ENCODE results near the gene MAP3K21.

DNA sequence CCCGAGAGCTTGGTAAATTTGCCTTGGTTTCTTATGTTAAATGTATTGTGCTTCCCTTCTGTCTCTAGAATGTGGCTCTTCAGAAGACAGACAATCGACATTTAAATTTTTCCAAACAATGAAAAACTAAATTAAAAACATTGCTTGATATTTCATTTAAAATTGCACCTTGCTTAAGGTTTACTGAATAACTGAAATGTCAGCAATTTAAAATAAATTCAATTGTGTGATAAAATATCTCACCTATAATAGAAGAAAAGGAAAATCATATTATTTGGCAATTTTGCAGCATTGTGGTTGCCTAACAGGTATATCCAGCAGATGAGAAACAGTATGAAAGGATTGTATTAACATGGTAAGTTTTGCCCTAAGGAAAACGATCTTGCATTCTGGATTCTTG is 56.5 kb downstream of the MAP3K21 start:
- TF ChIP-seq, protein P1, sequence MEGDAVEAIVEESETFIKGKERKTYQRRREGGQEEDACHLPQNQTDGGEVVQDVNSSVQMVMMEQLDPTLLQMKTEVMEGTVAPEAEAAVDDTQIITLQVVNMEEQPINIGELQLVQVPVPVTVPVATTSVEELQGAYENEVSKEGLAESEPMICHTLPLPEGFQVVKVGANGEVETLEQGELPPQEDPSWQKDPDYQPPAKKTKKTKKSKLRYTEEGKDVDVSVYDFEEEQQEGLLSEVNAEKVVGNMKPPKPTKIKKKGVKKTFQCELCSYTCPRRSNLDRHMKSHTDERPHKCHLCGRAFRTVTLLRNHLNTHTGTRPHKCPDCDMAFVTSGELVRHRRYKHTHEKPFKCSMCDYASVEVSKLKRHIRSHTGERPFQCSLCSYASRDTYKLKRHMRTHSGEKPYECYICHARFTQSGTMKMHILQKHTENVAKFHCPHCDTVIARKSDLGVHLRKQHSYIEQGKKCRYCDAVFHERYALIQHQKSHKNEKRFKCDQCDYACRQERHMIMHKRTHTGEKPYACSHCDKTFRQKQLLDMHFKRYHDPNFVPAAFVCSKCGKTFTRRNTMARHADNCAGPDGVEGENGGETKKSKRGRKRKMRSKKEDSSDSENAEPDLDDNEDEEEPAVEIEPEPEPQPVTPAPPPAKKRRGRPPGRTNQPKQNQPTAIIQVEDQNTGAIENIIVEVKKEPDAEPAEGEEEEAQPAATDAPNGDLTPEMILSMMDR (IDR thresholded peaks at IDR 0.05), result no peak
- TF ChIP-seq POLR2A (IDR thresholded peaks at IDR 0.05), result no peak
